Large intestine (tissue), 3 donors: ENCODE results near the gene ERVV-1. TPM values are rescaled to one million over a fixed set of nuclear protein-coding genes. Genes with fewer than 3 reads are reported as not detected.

Experiments
- DNase-seq, 2 donors: peaks; one replicate each; pipeline versions ENCODE4 v3.0.0 to v3.0.0-alpha.2; 2013
- H3K27ac ChIP-seq: one replicate; pipeline ENCODE4 v1.5.1; 2013; ENCODE audit warnings: low read length
- H3K27me3 ChIP-seq: 2 replicates; pipeline ENCODE4 v1.6.1; 2013; ENCODE audit warnings: low read length; ENCODE audit not compliant: control insufficient read depth, insufficient read depth
- H3K36me3 ChIP-seq: 2 replicates; pipeline ENCODE4 v1.6.1; 2013; ENCODE audit warnings: low read length; ENCODE audit not compliant: control insufficient read depth, insufficient read depth
- H3K4me1 ChIP-seq: one replicate; pipeline ENCODE4 v1.6.1; 2013; ENCODE audit warnings: low read length; ENCODE audit not compliant: control insufficient read depth, insufficient read depth
- H3K4me3 ChIP-seq: one replicate; pipeline ENCODE4 v1.5.1; 2013; ENCODE audit warnings: low read length
- H3K9me3 ChIP-seq: one replicate; pipeline ENCODE4 v1.6.1; 2013; ENCODE audit warnings: mild to moderate bottlenecking, low read depth, low read length, moderate library complexity; ENCODE audit not compliant: control insufficient read depth
- WGBS: methylation state at CpG from one replicate; pipeline ENCODE4 v1.1.5; 2013; ENCODE audit warnings: low lambda C conversion rate; ENCODE audit not compliant: insufficient coverage; 5-methylcytosine and 5-hydroxymethylcytosine counted together
- polyA plus RNA-seq: library from polyadenylated mRNA; unstranded; fragments of 120-200 nt; gene quantifications from one replicate; pipeline ENCODE4 v1.2.1, GENCODE V29; 2013

Gene ERVV-1
- polyA plus RNA-seq, 1 donor, result 0.03 TPM

- Histone ChIP-seq H3K36me3 (peaks cover 4% of the 10 kb centered on the region), H3K4me3 (peak overlapping the region; percentile 64), H3K27ac (peak overlapping the region; percentile 83), H3K4me1 (peaks cover 4% of the 10 kb centered on the region), H3K27me3 (peaks cover 3% of the 10 kb centered on the region), H3K9me3 (peaks cover 9% of the 10 kb centered on the region)
- peak; percentile 53 to 74 for DNase-seq
- WGBS, result no CpG with 5 or more reads among the region's 50 CpGs
Observed at GRCh38 chr19:52993342-52994178, 20.2 kb upstream of the ERVV-1 start.

- WGBS, result 100% methylated on average over 1 of the region's 7 CpGs
- no peak for DNase-seq
Observed at GRCh38 chr19:52995711-52996110, 18.0 kb upstream of the ERVV-1 start.

GRCh38 chr19:52997975-52998374 lies 15.7 kb upstream of the ERVV-1 start:
- no peak for DNase-seq
- Histone ChIP-seq H3K27me3 (peaks cover 3% of the 10 kb centered on the region), H3K27ac (no peak overlapping the region), H3K4me1 (no peaks in the 10 kb centered on the region), H3K9me3 (peaks cover 9% of the 10 kb centered on the region), H3K36me3 (no peaks in the 10 kb centered on the region), H3K4me3 (no peak overlapping the region)
- WGBS, result 100% methylated on average over 1 of the region's 9 CpGs

More at GRCh38 chr19:52995711-52996110, 18.0 kb upstream of the ERVV-1 start:
- H3K27me3 ChIP-seq, result peaks cover 3% of the 10 kb centered on the region
- no peak overlapping the region for H3K27ac ChIP-seq
- H3K36me3 ChIP-seq, result no peaks in the 10 kb centered on the region
- peaks cover 9% of the 10 kb centered on the region for H3K9me3 ChIP-seq
- H3K4me1 ChIP-seq, result peaks cover 4% of the 10 kb centered on the region
- no peak overlapping the region for H3K4me3 ChIP-seq

GRCh38 chr19:53002479-53002878 lies 11.2 kb upstream of the ERVV-1 start:
- Histone ChIP-seq H3K27me3 (peaks cover 3% of the 10 kb centered on the region), H3K36me3 (no peaks in the 10 kb centered on the region), H3K4me1 (no peaks in the 10 kb centered on the region), H3K4me3 (no peak overlapping the region), H3K27ac (no peak overlapping the region), H3K9me3 (peaks cover 5% of the 10 kb centered on the region)
- 32% methylated on average over 2 of the region's 2 CpGs for WGBS
- no peak for DNase-seq

- DNase-seq, result no peak
- no peak overlapping the region for H3K27ac ChIP-seq
- no peaks in the 10 kb centered on the region for H3K9me3 ChIP-seq
- no peaks in the 10 kb centered on the region for H3K4me1 ChIP-seq
- no CpG with 5 or more reads among the region's 5 CpGs for WGBS
- no peaks in the 10 kb centered on the region for H3K36me3 ChIP-seq
- no peak overlapping the region for H3K4me3 ChIP-seq
- H3K27me3 ChIP-seq, result no peaks in the 10 kb centered on the region
Observed at GRCh38 chr19:53004242-53004641, 9.5 kb upstream of the ERVV-1 start.

GRCh38 chr19:53007200-53007599 lies 6.5 kb upstream of the ERVV-1 start:
- no peak for DNase-seq
- no peak overlapping the region for H3K4me3 ChIP-seq
- no peaks in the 10 kb centered on the region for H3K4me1 ChIP-seq
- no CpG with 5 or more reads among the region's 7 CpGs for WGBS
- H3K36me3 ChIP-seq, result no peaks in the 10 kb centered on the region
- no peak overlapping the region for H3K27ac ChIP-seq
- H3K9me3 ChIP-seq, result no peaks in the 10 kb centered on the region
- no peaks in the 10 kb centered on the region for H3K27me3 ChIP-seq

GRCh38 chr19:53007606-53008005 lies 6.1 kb upstream of the ERVV-1 start:
- no peak for DNase-seq
- no peak overlapping the region for H3K4me3 ChIP-seq
- no peaks in the 10 kb centered on the region for H3K27me3 ChIP-seq
- H3K36me3 ChIP-seq, result no peaks in the 10 kb centered on the region
- no peaks in the 10 kb centered on the region for H3K4me1 ChIP-seq
- no peaks in the 10 kb centered on the region for H3K9me3 ChIP-seq
- no CpG with 5 or more reads among the region's 5 CpGs for WGBS
- H3K27ac ChIP-seq, result no peak overlapping the region

GRCh38 chr19:53008061-53008778 lies 5.5 kb upstream of the ERVV-1 start:
- Histone ChIP-seq H3K4me1 (no peaks in the 10 kb centered on the region), H3K9me3 (no peaks in the 10 kb centered on the region), H3K27me3 (no peaks in the 10 kb centered on the region), H3K36me3 (no peaks in the 10 kb centered on the region), H3K4me3 (no peak overlapping the region), H3K27ac (no peak overlapping the region)
- 100% methylated on average over 4 of the region's 25 CpGs for WGBS
- DNase-seq, result no peak

- WGBS, result 58% methylated on average over 2 of the region's 9 CpGs
- H3K9me3 ChIP-seq, result no peaks in the 10 kb centered on the region
Observed at GRCh38 chr19:53010494-53010893, 3.2 kb upstream of the ERVV-1 start.

DNA sequence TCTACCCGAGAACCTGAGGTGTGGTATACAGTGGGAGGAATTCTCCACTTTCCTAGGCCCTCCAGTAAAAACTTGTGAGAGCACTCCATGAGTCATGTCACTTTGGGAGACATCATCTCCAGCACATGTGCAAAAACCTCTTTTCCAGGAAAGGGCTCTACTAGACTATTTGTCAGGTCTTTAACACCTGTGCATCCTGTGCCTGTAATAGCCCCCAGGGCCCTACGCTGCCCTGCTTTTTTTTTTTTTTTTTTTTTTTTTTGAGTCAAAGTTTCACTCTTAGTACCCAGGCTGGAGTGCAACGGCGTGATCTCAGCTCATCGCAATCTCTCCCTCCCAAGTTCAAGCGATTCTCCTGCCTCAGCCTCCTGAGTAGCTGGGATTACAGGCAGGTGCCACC lies 1.7 kb upstream of the ERVV-1 start:
- no peaks in the 10 kb centered on the region for H3K27me3 ChIP-seq
- no peak for DNase-seq
- WGBS, result no CpG with 5 or more reads among the region's 6 CpGs
- no peaks in the 10 kb centered on the region for H3K9me3 ChIP-seq
- no peaks in the 10 kb centered on the region for H3K4me1 ChIP-seq
- no peak overlapping the region for H3K4me3 ChIP-seq
- no peaks in the 10 kb centered on the region for H3K36me3 ChIP-seq
- no peak overlapping the region for H3K27ac ChIP-seq

More at GRCh38 chr19:53010494-53010893, 3.2 kb upstream of the ERVV-1 start:
- Histone ChIP-seq H3K36me3 (no peaks in the 10 kb centered on the region), H3K27ac (no peak overlapping the region), H3K4me1 (no peaks in the 10 kb centered on the region), H3K27me3 (no peaks in the 10 kb centered on the region), H3K4me3 (no peak overlapping the region)
- no peak for DNase-seq
